ENCODE data around the gene MBTPS2.
"Not testable (repeated sequence)": the region's sequence is repeated elsewhere in the genome, so short reads cannot be mapped to it uniquely, and the experiment has no call there.

Gene MBTPS2

GRCh38 chrX:21811832-21812231 is 27.6 kb upstream of the MBTPS2 start:
- Histone ChIP-seq H3K9me3 (ENCODE audit: insufficient read depth, low read length) (peaks cover 13% of the 10 kb centered on the region), H3K27me3 (ENCODE audit: insufficient read depth, insufficient read length) (no peaks in the 10 kb centered on the region), H3K4me1 (ENCODE audit: insufficient read depth, insufficient read length) (no peaks in the 10 kb centered on the region), H3K36me3 (ENCODE audit: insufficient read depth, insufficient read length, low read length) (no peaks in the 10 kb centered on the region), H3K9ac (ENCODE audit: insufficient read length, low read depth) (no peak overlapping the region), H3K4me3 (ENCODE audit: insufficient read length, low read depth) (no peak overlapping the region)
- TF ChIP-seq YY1 (IDR thresholded peaks at IDR 0.05; ENCODE audit: insufficient read depth, insufficient read length) (no peak), ZNF274 (IDR thresholded peaks at IDR 0.05; ENCODE audit: low read depth, low read length) (no peak)
- DNase-seq (ENCODE audit: low read depth, low spot score), result no peak

DNA sequence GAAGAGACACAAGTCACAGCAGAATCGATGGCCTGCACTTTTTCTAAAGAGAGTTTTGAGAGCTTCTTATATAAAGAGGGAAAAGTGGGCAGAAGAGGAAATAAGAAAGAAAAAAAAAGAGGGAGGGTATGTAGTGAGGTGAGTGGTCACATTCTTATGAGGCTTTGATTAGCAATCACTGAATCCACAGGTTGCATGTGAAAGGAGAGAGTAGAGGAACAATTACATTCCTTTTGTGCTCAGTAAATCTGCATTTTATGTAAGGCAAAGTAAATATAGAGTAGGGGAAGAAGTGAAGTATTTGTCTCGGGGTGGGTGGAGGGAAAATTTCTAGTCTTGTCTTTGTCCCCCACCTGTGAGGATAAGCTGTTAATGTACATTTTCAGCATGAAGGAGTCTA is 26.8 kb upstream of the MBTPS2 start:
- H3K36me3 ChIP-seq (ENCODE audit: insufficient read depth, insufficient read length, low read length), result no peaks in the 10 kb centered on the region
- H3K9ac ChIP-seq (ENCODE audit: insufficient read length, low read depth), result no peak overlapping the region
- TF ChIP-seq YY1 (IDR thresholded peaks at IDR 0.05; ENCODE audit: insufficient read depth, insufficient read length) (no peak), SUZ12 (IDR thresholded peaks at IDR 0.05; ENCODE audit: extremely low read depth, insufficient read depth, insufficient read length) (no peak), ZNF274 (IDR thresholded peaks at IDR 0.05; ENCODE audit: low read depth, low read length) (no peak)
- no peak overlapping the region for H3K4me3 ChIP-seq (ENCODE audit: insufficient read length, low read depth)
- peaks cover 13% of the 10 kb centered on the region for H3K9me3 ChIP-seq (ENCODE audit: insufficient read depth, low read length)
- no peak for DNase-seq (ENCODE audit: low read depth, low spot score)
- H3K27me3 ChIP-seq (ENCODE audit: insufficient read depth, insufficient read length), result no peaks in the 10 kb centered on the region
- no peaks in the 10 kb centered on the region for H3K4me1 ChIP-seq (ENCODE audit: insufficient read depth, insufficient read length)

GRCh38 chrX:21813612-21814368 is 25.6 kb upstream of the MBTPS2 start:
- H3K9ac ChIP-seq (ENCODE audit: insufficient read length, low read depth), result no peak overlapping the region
- no peaks in the 10 kb centered on the region for H3K36me3 ChIP-seq (ENCODE audit: insufficient read depth, insufficient read length, low read length)
- H3K4me1 ChIP-seq (ENCODE audit: insufficient read depth, insufficient read length), result no peaks in the 10 kb centered on the region
- no peak for TF ChIP-seq ZNF274 (IDR thresholded peaks at IDR 0.05; ENCODE audit: low read depth, low read length)
- H3K4me3 ChIP-seq (ENCODE audit: insufficient read length, low read depth), result no peak overlapping the region
- DNase-seq (ENCODE audit: low read depth, low spot score), result no peak
- no peaks in the 10 kb centered on the region for H3K27me3 ChIP-seq (ENCODE audit: insufficient read depth, insufficient read length)
- peaks cover 13% of the 10 kb centered on the region for H3K9me3 ChIP-seq (ENCODE audit: insufficient read depth, low read length)

GRCh38 chrX:21816136-21816535 is 23.3 kb upstream of the MBTPS2 start:
- peaks cover 13% of the 10 kb centered on the region for H3K9me3 ChIP-seq (ENCODE audit: insufficient read depth, low read length)
- no peaks in the 10 kb centered on the region for H3K4me1 ChIP-seq (ENCODE audit: insufficient read depth, insufficient read length)
- H3K36me3 ChIP-seq (ENCODE audit: insufficient read depth, insufficient read length, low read length), result no peaks in the 10 kb centered on the region
- no peak for TF ChIP-seq YY1 (IDR thresholded peaks at IDR 0.05; ENCODE audit: insufficient read depth, insufficient read length)
- TF ChIP-seq ZNF274 (IDR thresholded peaks at IDR 0.05; ENCODE audit: low read depth, low read length), result no peak
- TF ChIP-seq SUZ12 (IDR thresholded peaks at IDR 0.05; ENCODE audit: extremely low read depth, insufficient read depth, insufficient read length), result no peak
- DNase-seq (ENCODE audit: low read depth, low spot score), result no peak
- no peak overlapping the region for H3K4me3 ChIP-seq (ENCODE audit: insufficient read length, low read depth)
- no peak overlapping the region for H3K9ac ChIP-seq (ENCODE audit: insufficient read length, low read depth)
- H3K27me3 ChIP-seq (ENCODE audit: insufficient read depth, insufficient read length), result no peaks in the 10 kb centered on the region

DNA sequence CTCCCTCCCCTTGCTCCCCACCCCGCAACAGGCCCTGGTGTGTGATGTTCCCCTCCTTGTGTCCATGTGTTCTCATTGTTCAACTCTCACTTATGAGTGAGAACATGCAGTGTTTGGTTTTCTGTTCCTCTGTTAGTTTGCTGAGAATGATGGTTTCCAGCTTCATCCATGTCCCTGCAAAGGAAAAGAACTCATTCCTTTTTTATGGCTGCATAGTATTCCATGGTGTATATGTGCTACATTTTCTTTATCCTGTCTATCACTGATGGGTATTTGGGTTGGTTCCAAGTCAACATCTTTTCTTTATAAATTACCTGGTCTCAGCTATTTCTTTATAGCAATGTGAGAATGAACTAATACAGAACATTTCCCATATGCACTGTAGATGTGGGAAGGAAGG is 19.2 kb upstream of the MBTPS2 start:
- not testable (repeated sequence) for H3K36me3 ChIP-seq (ENCODE audit: insufficient read depth, insufficient read length, low read length); H3K4me1 ChIP-seq (ENCODE audit: insufficient read depth, insufficient read length); DNase-seq (ENCODE audit: low read depth, low spot score); H3K27me3 ChIP-seq (ENCODE audit: insufficient read depth, insufficient read length); H3K9me3 ChIP-seq (ENCODE audit: insufficient read depth, low read length); H3K4me3 ChIP-seq (ENCODE audit: insufficient read length, low read depth); H3K9ac ChIP-seq (ENCODE audit: insufficient read length, low read depth)

DNA sequence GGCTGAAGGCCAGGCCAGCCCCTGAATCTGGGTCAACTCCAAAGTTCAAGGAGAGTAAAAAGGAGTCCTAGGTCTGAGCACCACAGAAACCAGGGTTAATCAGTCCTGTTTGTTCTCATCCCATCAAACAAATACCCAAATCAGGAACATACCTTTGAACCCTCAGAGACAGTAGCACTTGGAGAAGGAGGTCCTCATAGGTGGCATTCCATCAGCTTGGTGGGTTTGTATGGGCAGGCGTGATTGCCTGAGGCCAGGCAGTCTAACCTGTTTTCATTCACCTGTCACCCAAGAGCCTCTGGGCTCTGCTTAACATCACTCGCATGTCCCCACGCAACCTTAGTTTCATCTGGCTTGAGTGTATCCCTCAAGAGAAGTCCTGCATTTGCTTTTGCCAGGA is 17.5 kb upstream of the MBTPS2 start:
- no peak for TF ChIP-seq SUZ12 (IDR thresholded peaks at IDR 0.05; ENCODE audit: extremely low read depth, insufficient read depth, insufficient read length)
- TF ChIP-seq YY1 (IDR thresholded peaks at IDR 0.05; ENCODE audit: insufficient read depth, insufficient read length), result no peak
- no peak for TF ChIP-seq ZNF274 (IDR thresholded peaks at IDR 0.05; ENCODE audit: low read depth, low read length)
- Histone ChIP-seq H3K9ac (ENCODE audit: insufficient read length, low read depth) (no peak overlapping the region), H3K36me3 (ENCODE audit: insufficient read depth, insufficient read length, low read length) (no peaks in the 10 kb centered on the region), H3K9me3 (ENCODE audit: insufficient read depth, low read length) (no peaks in the 10 kb centered on the region), H3K27me3 (ENCODE audit: insufficient read depth, insufficient read length) (no peaks in the 10 kb centered on the region), H3K4me3 (ENCODE audit: insufficient read length, low read depth) (no peak overlapping the region), H3K4me1 (ENCODE audit: insufficient read depth, insufficient read length) (no peaks in the 10 kb centered on the region)
- DNase-seq (ENCODE audit: low read depth, low spot score), result no peak

- no peak for DNase-seq (ENCODE audit: low read depth, low spot score)
- TF ChIP-seq ZNF274 (IDR thresholded peaks at IDR 0.05; ENCODE audit: low read depth, low read length), result no peak
- no peak for TF ChIP-seq YY1 (IDR thresholded peaks at IDR 0.05; ENCODE audit: insufficient read depth, insufficient read length)
- no peak for TF ChIP-seq SUZ12 (IDR thresholded peaks at IDR 0.05; ENCODE audit: extremely low read depth, insufficient read depth, insufficient read length)
Observed at GRCh38 chrX:21831496-21831895, 7.9 kb upstream of the MBTPS2 start.

DNA sequence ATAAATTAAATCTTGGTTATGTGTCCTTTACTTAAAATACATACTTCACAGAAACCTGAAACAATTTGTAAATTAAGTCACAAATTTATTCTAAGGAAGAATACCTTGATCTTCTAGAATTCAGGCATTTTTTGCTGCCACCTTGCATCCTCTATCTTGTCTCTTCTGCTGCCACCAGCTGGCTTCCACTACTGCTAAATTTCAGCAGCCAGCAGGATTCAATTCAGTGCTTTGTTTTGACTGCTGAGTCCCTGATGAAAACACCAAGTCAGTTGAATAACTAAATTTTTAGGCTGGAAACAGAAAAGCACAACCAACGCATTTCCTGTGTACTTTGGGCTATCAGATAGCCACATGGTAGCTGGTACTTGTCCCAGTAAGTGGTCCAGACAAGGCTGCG is 2.4 kb upstream of the MBTPS2 start:
- TF ChIP-seq YY1 (IDR thresholded peaks at IDR 0.05; ENCODE audit: insufficient read depth, insufficient read length) (no peak), ZNF274 (IDR thresholded peaks at IDR 0.05; ENCODE audit: low read depth, low read length) (no peak), SUZ12 (IDR thresholded peaks at IDR 0.05; ENCODE audit: extremely low read depth, insufficient read depth, insufficient read length) (no peak)

More at GRCh38 chrX:21831496-21831895, 7.9 kb upstream of the MBTPS2 start:
- no peak overlapping the region for H3K9ac ChIP-seq (ENCODE audit: insufficient read length, low read depth)
- no peaks in the 10 kb centered on the region for H3K36me3 ChIP-seq (ENCODE audit: insufficient read depth, insufficient read length, low read length)
- H3K4me3 ChIP-seq (ENCODE audit: insufficient read length, low read depth), result no peak overlapping the region
- H3K27me3 ChIP-seq (ENCODE audit: insufficient read depth, insufficient read length), result no peaks in the 10 kb centered on the region
- H3K4me1 ChIP-seq (ENCODE audit: insufficient read depth, insufficient read length), result no peaks in the 10 kb centered on the region
- H3K9me3 ChIP-seq (ENCODE audit: insufficient read depth, low read length), result no peaks in the 10 kb centered on the region

More for the DNA sequence above, 2.4 kb upstream of the MBTPS2 start:
- Histone ChIP-seq H3K36me3 (ENCODE audit: insufficient read depth, insufficient read length, low read length) (peaks cover 10% of the 10 kb centered on the region), H3K9me3 (ENCODE audit: insufficient read depth, low read length) (no peaks in the 10 kb centered on the region), H3K4me1 (ENCODE audit: insufficient read depth, insufficient read length) (no peaks in the 10 kb centered on the region), H3K4me3 (ENCODE audit: insufficient read length, low read depth) (no peak overlapping the region), H3K9ac (ENCODE audit: insufficient read length, low read depth) (no peak overlapping the region), H3K27me3 (ENCODE audit: insufficient read depth, insufficient read length) (no peaks in the 10 kb centered on the region)
- no peak for DNase-seq (ENCODE audit: low read depth, low spot score)

Data from NT2/D1 (cell line).